NT2/D1 (cell line): Measurements from ENCODE around the gene TFF1.

Experiments
- SUZ12 ChIP-seq: IDR thresholded peaks from 2 replicates; pipeline ENCODE4 v1.6.1; 2011; ENCODE audit not compliant: insufficient read length, insufficient read depth; ENCODE audit errors: extremely low read depth
- YY1 ChIP-seq: IDR thresholded peaks from 2 replicates; pipeline ENCODE4 v1.6.1; 2011; ENCODE audit not compliant: insufficient read length, insufficient read depth
- ZNF274 ChIP-seq: IDR thresholded peaks from 2 replicates; pipeline ENCODE4 v1.6.1; 2011; ENCODE audit warnings: mild to moderate bottlenecking, low read depth, low read length

DNA sequence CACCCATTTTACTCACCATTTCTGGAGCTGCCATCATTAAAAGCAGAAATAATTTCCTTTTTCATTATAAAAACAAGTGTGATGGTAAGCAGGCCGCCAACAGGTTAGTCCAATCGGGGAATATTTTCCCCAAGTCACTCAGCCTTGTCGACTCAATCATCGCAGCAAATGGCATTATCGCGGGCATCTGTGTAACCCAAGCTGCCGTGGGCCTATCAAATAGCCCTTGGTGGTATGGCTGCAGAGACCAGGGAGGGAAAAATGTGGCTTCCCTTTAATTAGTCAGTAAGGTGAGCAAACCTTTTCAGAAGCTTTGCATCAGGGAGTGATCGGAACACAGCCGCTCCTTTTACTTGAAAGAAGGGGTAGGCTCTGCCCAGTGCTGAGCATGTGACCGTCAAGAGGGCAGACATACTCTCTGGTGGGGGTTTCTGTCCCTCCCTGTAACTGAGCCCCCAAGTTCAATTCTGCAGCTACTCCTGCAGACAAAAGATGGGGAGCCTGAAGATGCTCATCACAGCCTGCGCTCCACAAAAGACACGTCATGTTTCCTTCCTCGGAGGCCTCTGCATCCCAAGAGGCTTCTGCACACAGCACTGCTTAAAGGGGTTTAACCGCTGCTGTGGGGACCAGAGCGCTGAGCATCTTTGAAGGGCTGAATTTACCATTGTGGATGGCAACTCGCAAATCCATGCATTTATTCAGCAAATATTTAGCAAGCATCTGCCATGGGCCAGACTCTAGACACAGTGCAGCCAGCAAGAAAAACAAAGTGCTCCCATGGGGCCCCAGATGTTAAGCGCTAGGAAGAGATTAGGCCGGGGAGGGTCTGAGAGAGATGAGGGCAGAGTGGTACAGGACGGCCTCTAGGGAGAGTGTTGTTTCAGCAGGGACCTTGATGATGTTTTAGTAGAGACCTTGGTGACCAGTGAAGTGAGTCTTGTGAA, 30.7 kb upstream of the TFF1 start:
- TF ChIP-seq YY1 (no peak), ZNF274 (no peak), SUZ12 (no peak)
